ENCODE data around the gene NCOA5. TPM values are rescaled to one million over a fixed set of nuclear protein-coding genes. Genes with fewer than 3 reads are reported as not detected.

NCOA5 gene
- polyA plus RNA-seq, 1 donor (not counting 4 experiments of a cell fraction or from before 2014, with no cell fraction given): 17.6 TPM

DNA sequence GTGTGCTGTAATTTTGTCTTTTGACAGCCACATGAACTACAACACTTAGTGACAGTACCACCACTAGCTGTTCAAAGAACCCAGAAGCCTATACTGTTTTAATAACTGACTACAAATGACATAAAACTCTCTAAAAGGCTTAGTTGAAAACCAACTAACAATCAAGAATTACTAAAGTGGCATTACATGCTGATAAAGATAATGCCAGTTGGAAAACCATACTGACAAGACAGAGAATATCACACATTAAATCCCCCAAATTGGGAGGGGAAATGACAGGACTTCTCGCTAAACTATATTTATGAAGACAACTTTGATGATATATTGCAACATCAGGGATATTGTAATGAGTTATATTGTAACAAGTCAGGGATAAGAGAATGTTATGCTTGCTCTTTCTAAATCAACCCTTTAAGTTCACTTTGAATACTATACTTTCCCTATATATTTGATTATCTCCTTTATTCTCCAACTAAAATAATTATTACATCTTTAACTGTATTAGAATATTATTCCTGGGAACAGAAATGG, 6.2 kb downstream of the NCOA5 start:
- Histone ChIP-seq H3K27me3 (ENCODE audit: control insufficient read depth, extremely low read depth, insufficient read depth, low read length) (no peaks in the 10 kb centered on the region), H3K9ac (ENCODE audit: control insufficient read depth, extremely low read depth, insufficient read depth, low read length) (no peak overlapping the region), H3K79me2 (ENCODE audit: control insufficient read depth, insufficient read depth, low read length) (peaks cover 92% of the 10 kb centered on the region), H3K4me3 (ENCODE audit: control insufficient read depth in 2 of 3, extremely low read depth in 1 of 3, insufficient read depth in 2 of 3, low read depth in 1 of 3, low read length in 3 of 3) (no peak overlapping the region), H4K20me1 (ENCODE audit: control insufficient read depth, extremely low read depth, insufficient read depth, low read length) (peaks cover 10% of the 10 kb centered on the region), H3K9me1 (ENCODE audit: control insufficient read depth, extremely low read depth, insufficient read depth, low read length) (no peaks in the 10 kb centered on the region), H3K4me2 (ENCODE audit: control insufficient read depth, extremely low read depth, insufficient read depth, low read depth, low read length) (no peak overlapping the region), H3K4me1 (ENCODE audit: control insufficient read depth, extremely low read depth, insufficient read depth, low read length) (peaks cover 19% of the 10 kb centered on the region), H3K36me3 (ENCODE audit: control insufficient read depth in 2 of 2, extremely low read depth in 1 of 2, insufficient read depth in 2 of 2, low read length in 2 of 2) (peaks cover 5 to 6% of the 10 kb centered on the region in 2 experiments), H2AFZ (ENCODE audit: control insufficient read depth, low read length) (no peak overlapping the region), H3K9me3 (ENCODE audit: control insufficient read depth, low read depth, low read length) (no peaks in the 10 kb centered on the region), H3K27ac (ENCODE audit: control insufficient read depth, insufficient read depth, low read length) (no peak overlapping the region)
- FAIRE-seq (no peak), DNase-seq (ENCODE audit: low read depth, low spot score) (no peak)
- no peak for TF ChIP-seq EZH2 (IDR thresholded peaks at IDR 0.05; ENCODE audit: low read length)
- TF ChIP-seq, protein P1, sequence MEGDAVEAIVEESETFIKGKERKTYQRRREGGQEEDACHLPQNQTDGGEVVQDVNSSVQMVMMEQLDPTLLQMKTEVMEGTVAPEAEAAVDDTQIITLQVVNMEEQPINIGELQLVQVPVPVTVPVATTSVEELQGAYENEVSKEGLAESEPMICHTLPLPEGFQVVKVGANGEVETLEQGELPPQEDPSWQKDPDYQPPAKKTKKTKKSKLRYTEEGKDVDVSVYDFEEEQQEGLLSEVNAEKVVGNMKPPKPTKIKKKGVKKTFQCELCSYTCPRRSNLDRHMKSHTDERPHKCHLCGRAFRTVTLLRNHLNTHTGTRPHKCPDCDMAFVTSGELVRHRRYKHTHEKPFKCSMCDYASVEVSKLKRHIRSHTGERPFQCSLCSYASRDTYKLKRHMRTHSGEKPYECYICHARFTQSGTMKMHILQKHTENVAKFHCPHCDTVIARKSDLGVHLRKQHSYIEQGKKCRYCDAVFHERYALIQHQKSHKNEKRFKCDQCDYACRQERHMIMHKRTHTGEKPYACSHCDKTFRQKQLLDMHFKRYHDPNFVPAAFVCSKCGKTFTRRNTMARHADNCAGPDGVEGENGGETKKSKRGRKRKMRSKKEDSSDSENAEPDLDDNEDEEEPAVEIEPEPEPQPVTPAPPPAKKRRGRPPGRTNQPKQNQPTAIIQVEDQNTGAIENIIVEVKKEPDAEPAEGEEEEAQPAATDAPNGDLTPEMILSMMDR (optimal IDR thresholded peaks at IDR 0.05 in 1 of 3, IDR thresholded peaks at IDR 0.05 in 1 of 3, conservative IDR thresholded peaks at IDR 0.05 in 1 of 3; ENCODE audit: extremely low read depth in 1 of 3, insufficient read depth in 2 of 3, low read length in 3 of 3): no peak
- dilution Hi-C loops (cut with MboI; ENCODE audit: extremely low pct_ligation_motif_present, low sequenced_read_pairs): no loop called here

DNA sequence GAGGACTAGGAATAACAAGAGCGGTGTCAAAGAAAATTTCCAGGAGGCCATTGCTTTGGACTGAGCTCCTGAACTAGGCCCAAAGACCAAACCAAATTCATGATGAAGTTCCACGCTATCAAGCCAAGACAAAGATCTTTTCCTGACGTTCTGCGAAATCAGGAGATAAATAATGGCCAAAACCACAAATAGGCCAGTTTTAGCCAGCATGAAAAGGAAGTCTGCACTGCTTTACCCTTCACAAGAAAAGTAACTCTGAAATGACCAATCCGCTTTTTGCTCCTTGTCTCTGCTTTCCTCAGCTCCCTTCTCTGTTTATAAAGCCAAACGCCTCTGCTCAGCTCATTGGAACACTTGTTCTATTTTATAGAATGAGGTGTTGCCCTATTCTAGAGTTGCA, 6.7 kb downstream of the NCOA5 start:
- DNase-seq (ENCODE audit: low read depth, low spot score): no peak
- H3K9me3 ChIP-seq (ENCODE audit: control insufficient read depth, low read depth, low read length): no peaks in the 10 kb centered on the region
- H3K4me3 ChIP-seq (ENCODE audit: control insufficient read depth in 2 of 3, extremely low read depth in 1 of 3, insufficient read depth in 2 of 3, low read depth in 1 of 3, low read length in 3 of 3): no peak overlapping the region
- no peak overlapping the region for H3K4me2 ChIP-seq (ENCODE audit: control insufficient read depth, extremely low read depth, insufficient read depth, low read depth, low read length)
- dilution Hi-C loops (cut with MboI; ENCODE audit: extremely low pct_ligation_motif_present, low sequenced_read_pairs): no loop called here
- H3K27ac ChIP-seq (ENCODE audit: control insufficient read depth, insufficient read depth, low read length): no peak overlapping the region
- H3K9ac ChIP-seq (ENCODE audit: control insufficient read depth, extremely low read depth, insufficient read depth, low read length): no peak overlapping the region
- H3K79me2 ChIP-seq (ENCODE audit: control insufficient read depth, insufficient read depth, low read length): peaks cover 89% of the 10 kb centered on the region
- no peaks in the 10 kb centered on the region for H3K27me3 ChIP-seq (ENCODE audit: control insufficient read depth, extremely low read depth, insufficient read depth, low read length)
- no peak overlapping the region for H2AFZ ChIP-seq (ENCODE audit: control insufficient read depth, low read length)
- peaks cover 15% of the 10 kb centered on the region for H3K4me1 ChIP-seq (ENCODE audit: control insufficient read depth, extremely low read depth, insufficient read depth, low read length)
- peaks cover 9% of the 10 kb centered on the region for H4K20me1 ChIP-seq (ENCODE audit: control insufficient read depth, extremely low read depth, insufficient read depth, low read length)
- TF ChIP-seq EZH2 (IDR thresholded peaks at IDR 0.05; ENCODE audit: low read length): no peak
- TF ChIP-seq, protein P1 (optimal IDR thresholded peaks at IDR 0.05 in 1 of 3, IDR thresholded peaks at IDR 0.05 in 1 of 3, conservative IDR thresholded peaks at IDR 0.05 in 1 of 3; ENCODE audit: extremely low read depth in 1 of 3, insufficient read depth in 2 of 3, low read length in 3 of 3): no peak
- FAIRE-seq: no peak
- H3K9me1 ChIP-seq (ENCODE audit: control insufficient read depth, extremely low read depth, insufficient read depth, low read length): no peaks in the 10 kb centered on the region
- H3K36me3 ChIP-seq (ENCODE audit: control insufficient read depth in 2 of 2, extremely low read depth in 1 of 2, insufficient read depth in 2 of 2, low read length in 2 of 2): peaks cover 5 to 10% of the 10 kb centered on the region in 2 experiments
